Muscle layer of colon (tissue), 2 donors: ENCODE data around the gene TGFBI.

Experiments used
- H3K27ac ChIP-seq: one replicate; pipeline ENCODE4 v1.7.0; 2013; ENCODE audit warnings: low read depth, mild to moderate bottlenecking, low read length, moderate library complexity
- H3K27me3 ChIP-seq, 2 donors: one replicate each; pipeline ENCODE4 v1.7.0; 2013; ENCODE audit warnings: low read length in 2 of 2, mild to moderate bottlenecking in 2 of 2; ENCODE audit not compliant: insufficient read depth in 2 of 2, control insufficient read depth in 1 of 2
- H3K36me3 ChIP-seq: one replicate; pipeline ENCODE4 v1.7.0; 2013; ENCODE audit warnings: mild to moderate bottlenecking, low read length; ENCODE audit not compliant: insufficient read depth
- H3K4me1 ChIP-seq: one replicate; pipeline ENCODE4 v1.7.0; 2013; ENCODE audit warnings: mild to moderate bottlenecking, low read length; ENCODE audit not compliant: insufficient read depth
- H3K4me3 ChIP-seq, 2 donors: one replicate each; pipeline ENCODE4 v1.7.0; 2013; ENCODE audit warnings: low read length in 2 of 2, low read depth in 1 of 2, mild to moderate bottlenecking in 1 of 2, moderate library complexity in 1 of 2
- H3K9ac ChIP-seq: one replicate; pipeline ENCODE4 v1.7.0; 2013; ENCODE audit warnings: low read length
- H3K9me3 ChIP-seq: one replicate; pipeline ENCODE4 v1.7.0; 2013; ENCODE audit warnings: mild to moderate bottlenecking, low read length
- donor health status: abdominal sarcoma.
- donor health status: Adenocarcinoma of cecum.

The TGFBI gene

GRCh38 chr5:136051486-136052220, 22.9 kb downstream of the TGFBI start:
- Histone ChIP-seq H3K36me3 (peaks cover 12% of the 10 kb centered on the region), H3K27ac (no peak overlapping the region), H3K27me3 (no peaks in the 10 kb centered on the region)

GRCh38 chr5:136052692-136053335, 24.0 kb downstream of the TGFBI start:
- Histone ChIP-seq H3K4me3 (no peak overlapping the region), H3K9me3 (no peaks in the 10 kb centered on the region), H3K9ac (no peak overlapping the region), H3K4me1 (peaks cover 43% of the 10 kb centered on the region), H3K36me3 (peaks cover 6% of the 10 kb centered on the region), H3K27ac (no peak overlapping the region), H3K27me3 (no peaks in the 10 kb centered on the region)

More at GRCh38 chr5:136051486-136052220, 22.9 kb downstream of the TGFBI start:
- H3K4me1 ChIP-seq: peaks cover 32% of the 10 kb centered on the region
- H3K9ac ChIP-seq: no peak overlapping the region
- H3K4me3 ChIP-seq: no peak overlapping the region
- H3K9me3 ChIP-seq: no peaks in the 10 kb centered on the region

GRCh38 chr5:136053336-136054141, 24.8 kb downstream of the TGFBI start:
- no peak overlapping the region for H3K4me3 ChIP-seq
- H3K9ac ChIP-seq: no peak overlapping the region
- peaks cover 6% of the 10 kb centered on the region for H3K36me3 ChIP-seq
- H3K27ac ChIP-seq: no peak overlapping the region
- no peaks in the 10 kb centered on the region for H3K27me3 ChIP-seq
- H3K4me1 ChIP-seq: peaks cover 51% of the 10 kb centered on the region
- no peaks in the 10 kb centered on the region for H3K9me3 ChIP-seq

GRCh38 chr5:136054142-136055019, 25.6 kb downstream of the TGFBI start:
- no peaks in the 10 kb centered on the region for H3K9me3 ChIP-seq
- no peak overlapping the region for H3K27ac ChIP-seq
- H3K4me1 ChIP-seq: peaks cover 59% of the 10 kb centered on the region
- no peak overlapping the region for H3K9ac ChIP-seq
- H3K4me3 ChIP-seq: no peak overlapping the region
- peaks cover 8% of the 10 kb centered on the region for H3K36me3 ChIP-seq
- H3K27me3 ChIP-seq: no peaks in the 10 kb centered on the region

GRCh38 chr5:136055612-136056309, 27.0 kb downstream of the TGFBI start:
- H3K9me3 ChIP-seq: no peaks in the 10 kb centered on the region
- H3K27ac ChIP-seq: peak overlapping the region; percentile 61
- H3K9ac ChIP-seq: no peak overlapping the region
- H3K4me3 ChIP-seq: no peak overlapping the region
- no peaks in the 10 kb centered on the region for H3K27me3 ChIP-seq
- peaks cover 5% of the 10 kb centered on the region for H3K36me3 ChIP-seq
- peaks cover 62% of the 10 kb centered on the region for H3K4me1 ChIP-seq

GRCh38 chr5:136056336-136056735, 27.5 kb downstream of the TGFBI start:
- Histone ChIP-seq H3K27me3 (no peaks in the 10 kb centered on the region), H3K9me3 (no peaks in the 10 kb centered on the region), H3K4me3 (no peak overlapping the region), H3K9ac (no peak overlapping the region), H3K36me3 (peaks cover 5% of the 10 kb centered on the region), H3K27ac (peak overlapping the region; percentile 70), H3K4me1 (peaks cover 62% of the 10 kb centered on the region)

GRCh38 chr5:136056771-136057335, 28.1 kb downstream of the TGFBI start:
- Histone ChIP-seq H3K36me3 (peaks cover 5% of the 10 kb centered on the region), H3K27ac (peak overlapping the region; percentile 70), H3K9me3 (no peaks in the 10 kb centered on the region), H3K27me3 (no peaks in the 10 kb centered on the region), H3K9ac (no peak overlapping the region), H3K4me3 (peak overlapping the region in 1 of 2 donors; percentile 14), H3K4me1 (peaks cover 62% of the 10 kb centered on the region)

GRCh38 chr5:136057401-136058038, 28.7 kb downstream of the TGFBI start:
- H3K4me3 ChIP-seq: peak overlapping the region in 1 of 2 donors; percentile 14
- no peaks in the 10 kb centered on the region for H3K9me3 ChIP-seq
- H3K9ac ChIP-seq: peak overlapping the region; percentile 53
- no peaks in the 10 kb centered on the region for H3K27me3 ChIP-seq
- peak overlapping the region; percentile 70 for H3K27ac ChIP-seq
- peaks cover 5% of the 10 kb centered on the region for H3K36me3 ChIP-seq
- peaks cover 62% of the 10 kb centered on the region for H3K4me1 ChIP-seq

- Histone ChIP-seq H3K36me3 (peaks cover 7% of the 10 kb centered on the region), H3K27me3 (no peaks in the 10 kb centered on the region), H3K27ac (peak overlapping the region; percentile 70), H3K9ac (peak overlapping the region; percentile 53), H3K4me3 (no peak overlapping the region), H3K4me1 (peaks cover 58% of the 10 kb centered on the region), H3K9me3 (no peaks in the 10 kb centered on the region)
Observed at GRCh38 chr5:136058039-136058971, 29.5 kb downstream of the TGFBI start.
